Osteoblast (primary cell): ENCODE measurements around the gene FBLN1. TPM values are rescaled to one million over a fixed set of nuclear protein-coding genes. Genes with fewer than 3 reads are reported as not detected.
A peak's percentile ranks its signal among the peaks of the same experiment; 100 is the strongest.
"Not testable (repeated sequence)": the region's sequence is repeated elsewhere in the genome, so short reads cannot be mapped to it uniquely, and the experiment has no call there.

Source experiments
- DNase-seq: peaks from one replicate; pipeline ENCODE4 v3.0.0; 2011; ENCODE audit warnings: low spot score, mixed read lengths; ENCODE audit not compliant: insufficient read length; ENCODE audit errors: missing footprints
- H2AFZ ChIP-seq: 2 replicates; pipeline ENCODE4 v1.6.0; 2011; ENCODE audit warnings: mild to moderate bottlenecking, low read length
- H3K27ac ChIP-seq: 2 replicates; pipeline ENCODE4 v1.5.1; 2011; ENCODE audit warnings: mild to moderate bottlenecking, low read depth, low read length, moderate library complexity
- H3K27me3 ChIP-seq: 2 replicates; pipeline ENCODE4 v1.6.0; 2012; ENCODE audit warnings: mild to moderate bottlenecking, control low read depth, inconsistent platforms, low read length, moderate library complexity; ENCODE audit not compliant: insufficient read depth
- H3K36me3 ChIP-seq: 2 replicates; pipeline ENCODE4 v1.5.1; 2011; ENCODE audit warnings: mild to moderate bottlenecking, low read length, control low read depth, moderate library complexity; ENCODE audit not compliant: insufficient read depth
- H3K4me1 ChIP-seq: 2 replicates; pipeline ENCODE4 v1.5.1; 2011; ENCODE audit warnings: mild to moderate bottlenecking, low read length, control low read depth, moderate library complexity; ENCODE audit not compliant: insufficient read depth
- H3K4me2 ChIP-seq: 2 replicates; pipeline ENCODE4 v1.6.0; 2011; ENCODE audit warnings: mild to moderate bottlenecking, low read length; ENCODE audit not compliant: insufficient read depth
- H3K4me3 ChIP-seq: fragments of 200-600 bp; sonication (generic); 3 replicates; pipeline ENCODE4 v1.5.1; 2012; ENCODE audit warnings: mild to moderate bottlenecking, low read length, inconsistent platforms; ENCODE audit not compliant: insufficient read depth
- H3K79me2 ChIP-seq: 2 replicates; pipeline ENCODE4 v1.6.0; 2012; ENCODE audit warnings: mild to moderate bottlenecking, low read length, control low read depth, inconsistent platforms; ENCODE audit not compliant: insufficient read depth
- H3K9me3 ChIP-seq: 2 replicates; pipeline ENCODE4 v1.5.1; 2011; ENCODE audit warnings: low read depth, low read length, control low read depth
- H4K20me1 ChIP-seq: 2 replicates; pipeline ENCODE4 v1.6.0; 2012; ENCODE audit warnings: mild to moderate bottlenecking, low read length, control low read depth; ENCODE audit not compliant: insufficient read depth
- CTCF ChIP-seq: IDR thresholded peaks from 2 replicates; pipeline ENCODE4 v1.5.1; 2011; ENCODE audit warnings: mild to moderate bottlenecking, low read depth, low read length, moderate library complexity; ENCODE audit errors: extremely low read depth
- total RNA-seq: library from RNA; depleted of rRNA; stranded (reverse); fragments of >200 nt; gene quantifications from 2 replicates; pipeline ENCODE4 v1.2.3, GENCODE V29; 2012

Gene FBLN1
- total RNA-seq, 1 donor = 88.3 TPM

- H3K4me2 ChIP-seq = no peak overlapping the region
- H3K4me3 ChIP-seq = no peak overlapping the region
- no peak overlapping the region for H2AFZ ChIP-seq
- peak; percentile 90 for DNase-seq
- no peaks in the 10 kb centered on the region for H3K36me3 ChIP-seq
- H3K9me3 ChIP-seq = no peaks in the 10 kb centered on the region
- H3K4me1 ChIP-seq = peaks cover 24% of the 10 kb centered on the region
- H3K27me3 ChIP-seq = no peaks in the 10 kb centered on the region
- no peak for TF ChIP-seq CTCF
- no peak overlapping the region for H3K27ac ChIP-seq
- no peaks in the 10 kb centered on the region for H4K20me1 ChIP-seq
- no peaks in the 10 kb centered on the region for H3K79me2 ChIP-seq
Measured at GRCh38 chr22:45602824-45603595, 100.3 kb downstream of the FBLN1 start.

- H3K27ac ChIP-seq = no peak overlapping the region
Measured at GRCh38 chr22:45603619-45604018, 100.9 kb downstream of the FBLN1 start.

GRCh38 chr22:45608045-45608444, 105.4 kb downstream of the FBLN1 start:
- not testable (repeated sequence) for H2AFZ ChIP-seq, H3K9me3 ChIP-seq, H3K27me3 ChIP-seq, H3K36me3 ChIP-seq, H3K4me3 ChIP-seq, H4K20me1 ChIP-seq, H3K79me2 ChIP-seq
- Histone ChIP-seq H3K27ac (peak overlapping the region; percentile 56), H3K4me2 (peak overlapping the region; percentile 30), H3K4me1 (peaks cover 28% of the 10 kb centered on the region)
- peak; percentile 63 for DNase-seq

More at GRCh38 chr22:45603619-45604018, 100.9 kb downstream of the FBLN1 start:
- Histone ChIP-seq H3K9me3 (no peaks in the 10 kb centered on the region), H3K4me1 (peaks cover 30% of the 10 kb centered on the region), H3K79me2 (no peaks in the 10 kb centered on the region), H4K20me1 (no peaks in the 10 kb centered on the region), H2AFZ (no peak overlapping the region), H3K27me3 (no peaks in the 10 kb centered on the region), H3K4me2 (no peak overlapping the region), H3K4me3 (no peak overlapping the region), H3K36me3 (no peaks in the 10 kb centered on the region)
- TF ChIP-seq CTCF = no peak
- DNase-seq = peak; percentile 42

GRCh38 chr22:45608763-45609180, 106.1 kb downstream of the FBLN1 start:
- Histone ChIP-seq H3K9me3 (no peaks in the 10 kb centered on the region), H3K4me2 (peak overlapping the region; percentile 30), H4K20me1 (no peaks in the 10 kb centered on the region), H3K27me3 (no peaks in the 10 kb centered on the region), H3K27ac (peak overlapping the region; percentile 56), H3K36me3 (no peaks in the 10 kb centered on the region), H3K79me2 (no peaks in the 10 kb centered on the region), H2AFZ (no peak overlapping the region), H3K4me3 (no peak overlapping the region), H3K4me1 (peaks cover 24% of the 10 kb centered on the region)
- no peak for TF ChIP-seq CTCF
- DNase-seq = peak; percentile 88
